ENCODE measurements around the gene PARP1.
"Not testable (repeated sequence)": the region's sequence is repeated elsewhere in the genome, so short reads cannot be mapped to it uniquely, and the experiment has no call there.

PARP1 gene

GRCh38 chr1:226355016-226355415, 52.9 kb downstream of the PARP1 start:
- no peak for DNase-seq (ENCODE audit: low read depth in 3 of 3)

GRCh38 chr1:226353698-226354525, 54.0 kb downstream of the PARP1 start:
- DNase-seq (ENCODE audit: low read depth in 3 of 3) = no peak

GRCh38 chr1:226351709-226352108, 56.2 kb downstream of the PARP1 start:
- no peak for DNase-seq (ENCODE audit: low read depth in 3 of 3)

GRCh38 chr1:226350519-226350865, 57.4 kb downstream of the PARP1 start:
- DNase-seq (ENCODE audit: low read depth in 3 of 3) = no peak

- DNase-seq (ENCODE audit: low read depth in 3 of 3) = no peak
These were observed 57.9 kb downstream of the PARP1 start for GRCh38 chr1:226349801-226350518.

- DNase-seq (ENCODE audit: low read depth in 3 of 3) = no peak
These were observed 58.8 kb downstream of the PARP1 start for GRCh38 chr1:226349081-226349480.

- no peak for DNase-seq (ENCODE audit: low read depth in 3 of 3)
These were observed 63.2 kb downstream of the PARP1 start for GRCh38 chr1:226344441-226345259.

GRCh38 chr1:226342656-226343055, 65.2 kb downstream of the PARP1 start:
- no peak for DNase-seq (ENCODE audit: low read depth in 3 of 3)

GRCh38 chr1:226340111-226340510, 67.8 kb downstream of the PARP1 start:
- DNase-seq (ENCODE audit: low read depth in 3 of 3) = not testable (repeated sequence)

GRCh38 chr1:226337276-226337875, 70.5 kb downstream of the PARP1 start:
- DNase-seq (ENCODE audit: low read depth in 3 of 3) = no peak

GRCh38 chr1:226335661-226336060, 72.2 kb downstream of the PARP1 start:
- DNase-seq (ENCODE audit: low read depth in 3 of 3) = no peak

GRCh38 chr1:226332947-226333346, 74.9 kb downstream of the PARP1 start:
- DNase-seq (ENCODE audit: low read depth in 3 of 3) = no peak

GRCh38 chr1:226329237-226329636, 78.7 kb downstream of the PARP1 start:
- no peak for DNase-seq (ENCODE audit: low read depth in 3 of 3)

GRCh38 chr1:226327761-226328162, 80.1 kb downstream of the PARP1 start:
- no peak for DNase-seq (ENCODE audit: low read depth in 3 of 3)

- no peak for DNase-seq (ENCODE audit: low read depth in 3 of 3)
These were observed 82.7 kb downstream of the PARP1 start for GRCh38 chr1:226325178-226325577.

GRCh38 chr1:226324479-226324878, 83.4 kb downstream of the PARP1 start:
- no peak for DNase-seq (ENCODE audit: low read depth in 3 of 3)

GRCh38 chr1:226322986-226323385, 84.9 kb downstream of the PARP1 start:
- DNase-seq (ENCODE audit: low read depth in 3 of 3) = no peak

GRCh38 chr1:226320930-226321329, 87.0 kb downstream of the PARP1 start:
- DNase-seq (ENCODE audit: low read depth in 3 of 3) = no peak

GRCh38 chr1:226318471-226318870, 89.4 kb downstream of the PARP1 start:
- no peak for DNase-seq (ENCODE audit: low read depth in 3 of 3)

GRCh38 chr1:226314055-226314454, 93.8 kb downstream of the PARP1 start:
- DNase-seq (ENCODE audit: low read depth in 3 of 3) = no peak

- DNase-seq (ENCODE audit: low read depth in 3 of 3) = no peak
These were observed 95.8 kb downstream of the PARP1 start for GRCh38 chr1:226312065-226312464.

- no peak for DNase-seq (ENCODE audit: low read depth in 3 of 3)
These were observed 96.5 kb downstream of the PARP1 start for GRCh38 chr1:226311376-226311775.
